Right lobe of liver (tissue), 6 donors: ENCODE data around the gene ULK4. TPM values are rescaled to one million over a fixed set of nuclear protein-coding genes. Genes with fewer than 3 reads are reported as not detected.

Experiments
- ATAC-seq, 4 donors: fragments of 200-7000 bp; cut with Tn5 transposase; one replicate each; pipeline ENCODE4 v1.9.1; 2020; ENCODE audit warnings: mild to moderate bottlenecking in 4 of 4, moderate library complexity in 4 of 4
- DNase-seq, 3 donors: peaks; one replicate each; pipeline ENCODE4 v3.0.0-alpha.2; 2020
- H3K27ac ChIP-seq, 3 donors: fragments of 200-600 bp; one replicate each; pipeline ENCODE4 v1.8.0; 2022
- H3K27me3 ChIP-seq, 2 donors: fragments of 200-600 bp; one replicate each; pipeline ENCODE4 v1.8.0; 2022
- H3K36me3 ChIP-seq, 4 donors: fragments of 200-600 bp; sonication (generic) in 1 of 4; one replicate each; pipeline versions ENCODE4 v1.5.1 to v1.8.0; 2017 to 2022; ENCODE audit warnings: control low read depth in 1 of 4
- H3K4me1 ChIP-seq, 4 donors: fragments of 200-600 bp; sonication (generic) in 1 of 4; one replicate each; pipeline versions ENCODE4 v1.5.1 to v1.8.0; 2017 to 2022; ENCODE audit warnings: control low read depth in 1 of 4
- H3K4me3 ChIP-seq, 3 donors: fragments of 200-600 bp; one replicate each; pipeline ENCODE4 v1.8.0; 2022
- H3K9me3 ChIP-seq, 4 donors: fragments of 200-600 bp; sonication (generic) in 1 of 4; one replicate each; pipeline versions ENCODE4 v1.5.1 to v1.8.0; 2017 to 2022; ENCODE audit warnings: control low read depth in 1 of 4
- POLR2A ChIP-seq: fragments of 450-650 bp; IDR thresholded peaks from one replicate; pipeline ENCODE4 v1.6.1; 2017; ENCODE audit warnings: antibody characterized with exemption, mild to moderate bottlenecking
- WGBS: methylation state at CpG from one replicate; pipeline ENCODE4 v1.1.6; 2018; ENCODE audit warnings: low coverage, low lambda C conversion rate; ENCODE audit not compliant: insufficient coverage; ENCODE audit errors: missing lambda C conversion rate; 5-methylcytosine and 5-hydroxymethylcytosine counted together
- intact Hi-C, 2 donors: fragments of 100-400 bp; cut with DNase I; formaldehyde crosslinking; loops; one replicate each; pipeline versions ENCODE4 v1.11.2 to v1.14.1; 2022
- total RNA-seq, 6 experiments: library from RNA; depleted of rRNA in 2 of 6; stranded (reverse); fragments of >200 nt in 2 of 6; fragmentation: NEBNext Ultra II Directional in 3 of 6; extraction: Animal tissue kit (Norgen Biotek cat#: 25700) in 3 of 6; gene quantifications; one replicate each; pipeline versions ENCODE4 v1.1.0 to v1.2.4, GENCODE V29; 2016 to 2023
- TF ChIP-seq, protein P1 (sequence below), 4 donors: fragments of 200-600 bp in 3 of 4; fragments of 450-650 bp in 1 of 4; IDR thresholded peaks; one replicate each; pipeline versions ENCODE4 v1.5.1 to v1.8.0; 2016 to 2022; ENCODE audit warnings: antibody characterized with exemption in 4 of 4, mild to moderate bottlenecking in 2 of 4
- donor health status: DM: no; HTN: yes; CAD: no.
- donor health status: DM: no; HTN: no; CAD: no.
- donor health status: DM: no; HTN: no; CAD: no.
- donor health status: DM: no; HTN: yes; CAD: no.
- donor health status: DM: no; HTN: yes; CAD: no.

The ULK4 gene
- total RNA-seq, 6 experiments from 2014 or later: 2.8 to 5.6 (median 4.9) TPM

DNA sequence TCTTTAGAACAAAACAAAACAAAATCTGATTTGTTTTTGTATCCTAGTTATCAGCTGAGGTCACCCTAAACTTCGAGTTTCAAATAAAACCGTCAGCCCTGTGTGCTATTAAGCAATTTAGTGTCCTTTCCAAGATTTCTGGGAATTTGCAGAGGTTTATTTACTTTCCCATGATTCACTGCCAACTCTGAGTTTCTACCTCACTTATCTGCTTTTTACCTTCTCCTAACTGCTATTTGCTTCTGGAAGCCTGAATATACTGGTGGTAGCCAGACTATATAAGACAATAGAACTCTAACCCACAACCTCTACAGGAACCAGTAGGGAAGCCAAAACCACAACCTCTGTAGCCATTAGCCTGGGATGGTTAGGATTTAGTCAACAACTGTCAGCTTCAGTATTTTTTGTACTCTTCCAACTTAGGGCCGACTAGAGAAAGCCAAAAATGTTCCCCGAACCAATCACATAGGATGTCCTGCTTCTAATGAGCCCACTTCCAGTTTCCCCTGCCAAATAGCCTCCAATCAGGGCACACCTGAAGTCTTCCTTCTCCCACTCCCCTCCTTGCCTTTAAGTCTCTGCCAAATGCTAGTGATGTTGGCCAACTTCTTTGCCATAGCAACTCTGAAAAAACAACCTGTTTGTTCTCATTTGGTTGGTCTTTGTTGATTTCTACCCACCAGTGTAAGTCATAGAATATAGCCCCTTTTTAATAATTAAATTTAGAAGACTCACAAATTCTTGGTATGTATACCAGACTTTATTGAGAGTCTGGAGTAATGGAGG, 273.1 kb downstream of the ULK4 start:
- ATAC-seq (peak; percentile 87 to 92 (median 90)), DNase-seq (no peak)
- Histone ChIP-seq H3K27me3 (no peaks in the 10 kb centered on the region), H3K4me3 (no peak overlapping the region), H3K36me3 (no peaks in the 10 kb centered on the region), H3K4me1 (peaks cover 0 to 25% (median 10%) of the 10 kb centered on the region in 4 donors), H3K27ac (peak overlapping the region; percentile 85 to 98 (median 89)), H3K9me3 (no peaks in the 10 kb centered on the region)
- TF ChIP-seq, protein P1, sequence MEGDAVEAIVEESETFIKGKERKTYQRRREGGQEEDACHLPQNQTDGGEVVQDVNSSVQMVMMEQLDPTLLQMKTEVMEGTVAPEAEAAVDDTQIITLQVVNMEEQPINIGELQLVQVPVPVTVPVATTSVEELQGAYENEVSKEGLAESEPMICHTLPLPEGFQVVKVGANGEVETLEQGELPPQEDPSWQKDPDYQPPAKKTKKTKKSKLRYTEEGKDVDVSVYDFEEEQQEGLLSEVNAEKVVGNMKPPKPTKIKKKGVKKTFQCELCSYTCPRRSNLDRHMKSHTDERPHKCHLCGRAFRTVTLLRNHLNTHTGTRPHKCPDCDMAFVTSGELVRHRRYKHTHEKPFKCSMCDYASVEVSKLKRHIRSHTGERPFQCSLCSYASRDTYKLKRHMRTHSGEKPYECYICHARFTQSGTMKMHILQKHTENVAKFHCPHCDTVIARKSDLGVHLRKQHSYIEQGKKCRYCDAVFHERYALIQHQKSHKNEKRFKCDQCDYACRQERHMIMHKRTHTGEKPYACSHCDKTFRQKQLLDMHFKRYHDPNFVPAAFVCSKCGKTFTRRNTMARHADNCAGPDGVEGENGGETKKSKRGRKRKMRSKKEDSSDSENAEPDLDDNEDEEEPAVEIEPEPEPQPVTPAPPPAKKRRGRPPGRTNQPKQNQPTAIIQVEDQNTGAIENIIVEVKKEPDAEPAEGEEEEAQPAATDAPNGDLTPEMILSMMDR (IDR thresholded peaks at IDR 0.05): no peak
- no peak for TF ChIP-seq POLR2A
- 44% methylated on average over 4 of the region's 4 CpGs for WGBS
- intact Hi-C loops: no loop called here

DNA sequence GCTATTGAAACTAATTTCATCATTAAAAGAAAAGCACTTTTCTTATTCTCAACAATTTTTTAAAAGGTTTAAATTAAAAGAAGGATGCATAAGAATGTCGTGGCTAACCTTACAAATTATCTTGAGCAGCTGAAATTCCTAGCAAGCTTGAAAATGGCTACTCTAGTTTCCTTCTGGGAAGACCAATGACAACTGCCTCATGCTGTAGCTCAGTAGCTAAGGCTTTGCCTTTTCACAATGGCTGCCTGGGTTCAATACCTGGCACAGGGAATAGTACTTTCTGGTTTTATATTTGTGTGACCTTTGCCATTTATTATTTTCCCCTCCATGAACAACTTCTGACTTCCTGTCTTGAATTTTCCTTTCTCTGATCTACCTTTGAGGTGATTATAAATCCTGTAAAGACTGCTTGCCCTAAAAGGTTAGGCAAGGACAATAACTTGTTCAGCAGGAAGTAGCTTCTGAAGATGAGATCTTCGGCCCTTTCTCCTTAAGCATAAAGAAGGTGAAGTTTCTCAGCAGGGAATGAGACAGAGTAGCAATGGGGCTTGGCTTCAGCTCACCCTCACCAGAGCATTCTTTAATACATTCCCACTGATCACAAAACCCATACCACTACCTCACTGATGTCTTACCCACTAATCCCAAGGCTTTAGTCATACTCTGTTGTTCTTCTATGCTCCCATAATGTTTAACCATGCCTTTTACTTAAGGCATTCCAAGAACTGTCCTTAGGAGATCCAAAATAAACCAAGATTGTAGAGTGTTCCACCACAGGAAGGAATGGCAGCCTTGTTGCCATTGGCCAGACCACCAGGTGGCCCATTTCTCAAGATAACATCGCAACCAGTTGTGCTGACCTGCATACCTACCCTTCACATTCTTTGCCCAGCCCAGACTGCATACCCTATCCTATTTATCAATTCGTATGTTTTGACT, 276.8 kb downstream of the ULK4 start:
- ATAC-seq (no peak), DNase-seq (no peak)
- Histone ChIP-seq H3K9me3 (no peaks in the 10 kb centered on the region), H3K4me1 (peaks cover 0 to 15% (median 5%) of the 10 kb centered on the region in 4 donors), H3K27ac (no peak overlapping the region), H3K36me3 (no peaks in the 10 kb centered on the region), H3K4me3 (no peak overlapping the region), H3K27me3 (no peaks in the 10 kb centered on the region)
- WGBS: 89% methylated on average over 4 of the region's 4 CpGs
- intact Hi-C loops: no loop called here
- TF ChIP-seq, protein P1 (IDR thresholded peaks at IDR 0.05): no peak
- no peak for TF ChIP-seq POLR2A

DNA sequence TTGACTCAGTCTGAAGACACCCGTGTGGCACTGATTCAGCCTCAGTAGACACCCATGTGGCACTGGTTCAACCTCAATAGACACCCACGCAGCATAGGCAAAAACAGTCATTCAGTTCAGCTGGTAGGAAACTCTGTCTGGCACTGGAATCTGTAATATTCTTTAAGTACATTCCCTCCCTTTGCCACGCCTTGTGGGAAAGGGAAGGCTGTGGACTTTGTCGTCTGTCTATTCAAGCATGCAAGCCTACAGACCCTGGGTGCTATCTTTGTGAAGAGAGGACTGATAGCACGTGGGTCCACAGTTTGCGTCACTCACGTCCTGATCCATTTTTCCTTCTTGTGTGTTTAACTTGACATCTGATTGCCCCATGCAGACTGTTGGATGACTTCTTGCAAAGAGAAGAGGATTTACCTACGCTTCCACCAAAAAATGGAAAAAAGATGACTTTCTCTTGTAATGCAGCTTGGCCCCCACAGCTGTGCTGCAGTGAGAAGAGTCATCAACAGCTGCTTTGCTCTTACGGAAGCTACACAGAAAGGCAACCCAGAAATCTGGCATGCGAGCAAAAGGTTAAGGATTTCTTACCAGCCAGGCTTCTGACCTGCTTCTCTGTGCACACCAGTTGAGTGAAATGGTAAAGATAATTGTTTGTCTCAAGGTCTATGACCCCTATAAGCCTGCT, 278.1 kb downstream of the ULK4 start:
- TF ChIP-seq POLR2A: no peak
- TF ChIP-seq, protein P1 (IDR thresholded peaks at IDR 0.05): no peak
- peak overlapping the region in 2 of 3 donors; percentile 42 to 64 for H3K27ac ChIP-seq
- no peaks in the 10 kb centered on the region for H3K27me3 ChIP-seq
- no peaks in the 10 kb centered on the region for H3K9me3 ChIP-seq
- H3K36me3 ChIP-seq: no peaks in the 10 kb centered on the region
- peaks cover 0 to 13% (median 5%) of the 10 kb centered on the region in 4 donors for H3K4me1 ChIP-seq
- 53% methylated on average over 10 of the region's 10 CpGs for WGBS
- ATAC-seq (peak; percentile 36 to 78 (median 51)), DNase-seq (peak; percentile 35 to 64 (median 63))
- intact Hi-C loops: no loop called here
- no peak overlapping the region for H3K4me3 ChIP-seq

- no peak overlapping the region for H3K4me3 ChIP-seq
- H3K4me1 ChIP-seq: peaks cover 0 to 9% (median 4%) of the 10 kb centered on the region in 4 donors
- intact Hi-C loops: no loop called here
- H3K9me3 ChIP-seq: no peaks in the 10 kb centered on the region
- no peak for ATAC-seq
- no peak for DNase-seq
- WGBS: 100% methylated on average over 2 of the region's 6 CpGs
- H3K36me3 ChIP-seq: no peaks in the 10 kb centered on the region
- no peak for TF ChIP-seq POLR2A
- TF ChIP-seq, protein P1 (IDR thresholded peaks at IDR 0.05): no peak
- peak overlapping the region in 1 of 3 donors; percentile 64 for H3K27ac ChIP-seq
- no peaks in the 10 kb centered on the region for H3K27me3 ChIP-seq
Measured at GRCh38 chr3:41682996-41683395, 278.9 kb downstream of the ULK4 start.
